ENCODE results near the gene HYKK. TPM values are rescaled to one million over a fixed set of nuclear protein-coding genes. Genes with fewer than 3 reads are reported as not detected.
"Not testable (repeated sequence)": the region's sequence is repeated elsewhere in the genome, so short reads cannot be mapped to it uniquely, and the experiment has no call there.

Gene HYKK
- total RNA-seq, 2 experiments from 2014 or later: 1.1 to 1.5 TPM

GRCh38 chr15:78508272-78508671 is 895 bp downstream of the HYKK start:
- no peaks in the 10 kb centered on the region for H3K9me3 Mint-ChIP-seq (ENCODE audit: insufficient read depth)
- H3K36me3 Mint-ChIP-seq (ENCODE audit: low read depth): no peaks in the 10 kb centered on the region
- POLR2A ChIA-PET: interaction anchor here (2.2 kb wide), 1 partner anchor 32 kb away, joined by 8 read pairs; the partner anchor contains the start of gene PSMA4
- H3K4me1 Mint-ChIP-seq (ENCODE audit: low read depth): peaks cover 22% of the 10 kb centered on the region
- H3K27me3 Mint-ChIP-seq (ENCODE audit: low read depth): peaks cover 11% of the 10 kb centered on the region
- H3K4me3 Mint-ChIP-seq: peak overlapping the region; percentile 77
- no peak overlapping the region for H3K27ac Mint-ChIP-seq
- ATAC-seq: no peak
- DNase-seq: no peak
- CTCF ChIA-PET: no interaction called here

GRCh38 chr15:78509726-78510312 is 2.4 kb downstream of the HYKK start:
- no peak overlapping the region for H3K4me3 Mint-ChIP-seq
- H3K27ac Mint-ChIP-seq: no peak overlapping the region
- POLR2A ChIA-PET: interaction anchor here (0.7 to 2.2 kb wide), 2 partner anchors 31 to 147 kb away, joined by 4 to 8 read pairs; partner anchors contain the start of gene PSMA4
- CTCF ChIA-PET: no interaction called here
- DNase-seq (no peak), ATAC-seq (no peak)
- H3K36me3 Mint-ChIP-seq (ENCODE audit: low read depth): no peaks in the 10 kb centered on the region
- no peaks in the 10 kb centered on the region for H3K9me3 Mint-ChIP-seq (ENCODE audit: insufficient read depth)
- peaks cover 22% of the 10 kb centered on the region for H3K4me1 Mint-ChIP-seq (ENCODE audit: low read depth)
- peaks cover 11% of the 10 kb centered on the region for H3K27me3 Mint-ChIP-seq (ENCODE audit: low read depth)

GRCh38 chr15:78520035-78520434 is 12.7 kb downstream of the HYKK start:
- H3K4me1 Mint-ChIP-seq (ENCODE audit: low read depth); H3K36me3 Mint-ChIP-seq (ENCODE audit: low read depth); CTCF ChIA-PET; H3K27me3 Mint-ChIP-seq (ENCODE audit: low read depth); H3K9me3 Mint-ChIP-seq (ENCODE audit: insufficient read depth); H3K27ac Mint-ChIP-seq; H3K4me3 Mint-ChIP-seq; ATAC-seq; POLR2A ChIA-PET; DNase-seq: not testable (repeated sequence)

- Mint-ChIP-seq H3K9me3 (ENCODE audit: insufficient read depth) (no peaks in the 10 kb centered on the region), H3K27me3 (ENCODE audit: low read depth) (no peaks in the 10 kb centered on the region), H3K4me3 (no peak overlapping the region), H3K27ac (no peak overlapping the region), H3K36me3 (ENCODE audit: low read depth) (no peaks in the 10 kb centered on the region), H3K4me1 (ENCODE audit: low read depth) (no peaks in the 10 kb centered on the region)
- ChIA-PET CTCF (no interaction called here), POLR2A (no interaction called here)
- no peak for ATAC-seq
- DNase-seq: no peak
Measured at GRCh38 chr15:78524230-78524629, 16.9 kb downstream of the HYKK start.

GRCh38 chr15:78527325-78527724 is 19.9 kb downstream of the HYKK start:
- no peaks in the 10 kb centered on the region for H3K27me3 Mint-ChIP-seq (ENCODE audit: low read depth)
- ATAC-seq (no peak), DNase-seq (no peak)
- no peak overlapping the region for H3K4me3 Mint-ChIP-seq
- H3K4me1 Mint-ChIP-seq (ENCODE audit: low read depth): no peaks in the 10 kb centered on the region
- ChIA-PET CTCF (interaction anchor here (1.0 kb wide), 1 partner anchor 13 kb away, joined by 3 read pairs; the partner anchor contains the start of gene PSMA4), POLR2A (no interaction called here)
- no peaks in the 10 kb centered on the region for H3K9me3 Mint-ChIP-seq (ENCODE audit: insufficient read depth)
- no peak overlapping the region for H3K27ac Mint-ChIP-seq
- no peaks in the 10 kb centered on the region for H3K36me3 Mint-ChIP-seq (ENCODE audit: low read depth)

- no peaks in the 10 kb centered on the region for H3K9me3 Mint-ChIP-seq (ENCODE audit: insufficient read depth)
- H3K4me1 Mint-ChIP-seq (ENCODE audit: low read depth): no peaks in the 10 kb centered on the region
- ATAC-seq (no peak), DNase-seq (no peak)
- ChIA-PET POLR2A (no interaction called here), CTCF (no interaction called here)
- no peaks in the 10 kb centered on the region for H3K27me3 Mint-ChIP-seq (ENCODE audit: low read depth)
- no peaks in the 10 kb centered on the region for H3K36me3 Mint-ChIP-seq (ENCODE audit: low read depth)
- H3K27ac Mint-ChIP-seq: no peak overlapping the region
- H3K4me3 Mint-ChIP-seq: no peak overlapping the region
Measured at GRCh38 chr15:78533331-78533730, 26.0 kb downstream of the HYKK start.

- H3K36me3 Mint-ChIP-seq (ENCODE audit: low read depth): peaks cover 5% of the 10 kb centered on the region
- ChIA-PET POLR2A (no interaction called here), CTCF (no interaction called here)
- H3K4me1 Mint-ChIP-seq (ENCODE audit: low read depth): peaks cover 9% of the 10 kb centered on the region
- no peak overlapping the region for H3K4me3 Mint-ChIP-seq
- no peak for DNase-seq
- no peak overlapping the region for H3K27ac Mint-ChIP-seq
- no peak for ATAC-seq
- no peaks in the 10 kb centered on the region for H3K9me3 Mint-ChIP-seq (ENCODE audit: insufficient read depth)
- H3K27me3 Mint-ChIP-seq (ENCODE audit: low read depth): no peaks in the 10 kb centered on the region
Measured at GRCh38 chr15:78536134-78536533, 28.8 kb downstream of the HYKK start.

GRCh38 chr15:78537266-78537905 is 30.0 kb downstream of the HYKK start:
- DNase-seq: no peak
- Mint-ChIP-seq H3K36me3 (ENCODE audit: low read depth) (peaks cover 15% of the 10 kb centered on the region), H3K27me3 (ENCODE audit: low read depth) (no peaks in the 10 kb centered on the region), H3K9me3 (ENCODE audit: insufficient read depth) (no peaks in the 10 kb centered on the region), H3K4me1 (ENCODE audit: low read depth) (peaks cover 19% of the 10 kb centered on the region), H3K27ac (no peak overlapping the region), H3K4me3 (no peak overlapping the region)
- no peak for ATAC-seq
- POLR2A ChIA-PET: no interaction called here
- CTCF ChIA-PET: no interaction called here

- ChIA-PET CTCF (no interaction called here), POLR2A (no interaction called here)
- Mint-ChIP-seq H3K9me3 (ENCODE audit: insufficient read depth) (no peaks in the 10 kb centered on the region), H3K4me3 (no peak overlapping the region), H3K4me1 (ENCODE audit: low read depth) (peaks cover 28% of the 10 kb centered on the region), H3K27ac (no peak overlapping the region), H3K36me3 (ENCODE audit: low read depth) (peaks cover 25% of the 10 kb centered on the region), H3K27me3 (ENCODE audit: low read depth) (no peaks in the 10 kb centered on the region)
- ATAC-seq (no peak), DNase-seq (no peak)
Measured at GRCh38 chr15:78538358-78538757, 31.0 kb downstream of the HYKK start.

- peak overlapping the region; percentile 90 for H3K4me3 Mint-ChIP-seq
Measured at GRCh38 chr15:78539464-78540140, 32.2 kb downstream of the HYKK start.

GRCh38 chr15:78540141-78540870 is 32.9 kb downstream of the HYKK start, which contains the start of gene PSMA4:
Gene PSMA4, plus strand, starts transcription at chr15:78540444. Its CDS starts 1,484 bp downstream, at chr15:78541928.
- Mint-ChIP-seq H3K4me3 (peak within 1 kb of the TSS; percentile 90), H3K27me3 (ENCODE audit: low read depth) (no peaks in the 10 kb centered on the region), H3K27ac (peak within 1 kb of the TSS; percentile 91)

More at GRCh38 chr15:78539464-78540140, 32.2 kb downstream of the HYKK start:
- not testable (repeated sequence) for ATAC-seq; DNase-seq; H3K9me3 Mint-ChIP-seq (ENCODE audit: insufficient read depth); H3K27me3 Mint-ChIP-seq (ENCODE audit: low read depth)
- CTCF ChIA-PET: interaction anchor here (0.7 to 2.0 kb wide), 10 partner anchors 9 to 274 kb away, joined by 3 to 8 read pairs (median 3); partner anchors contain the start of gene CHRNA5
- peaks cover 31% of the 10 kb centered on the region for H3K4me1 Mint-ChIP-seq (ENCODE audit: low read depth)
- peak overlapping the region; percentile 91 for H3K27ac Mint-ChIP-seq
- POLR2A ChIA-PET: interaction anchor here (0.6 to 2.5 kb wide), 15 partner anchors 9 to 334 kb away, joined by 3 to 28 read pairs (median 6); partner anchors contain the start of genes CHRNA5, DNAJA4, HYKK and IREB2
- H3K36me3 Mint-ChIP-seq (ENCODE audit: low read depth): peaks cover 33% of the 10 kb centered on the region

More at GRCh38 chr15:78540141-78540870, 32.9 kb downstream of the HYKK start, which contains the start of gene PSMA4:
- ChIA-PET POLR2A (interaction anchor here (0.6 to 2.5 kb wide), 19 partner anchors 8 to 550 kb away, joined by 3 to 28 read pairs (median 4); partner anchors contain the start of genes CHRNA5, DNAJA4, HYKK and IREB2), CTCF (interaction anchor here (0.7 to 2.0 kb wide), 11 partner anchors 8 to 275 kb away, joined by 3 to 8 read pairs (median 3); partner anchors contain the start of gene CHRNA5)
- peaks cover 37% of the 10 kb centered on the region for H3K36me3 Mint-ChIP-seq (ENCODE audit: low read depth)
- DNase-seq: peak; percentile 95
- H3K9me3 Mint-ChIP-seq (ENCODE audit: insufficient read depth): no peaks in the 10 kb centered on the region
- peaks cover 34% of the 10 kb centered on the region for H3K4me1 Mint-ChIP-seq (ENCODE audit: low read depth)
- ATAC-seq: peak; percentile 85

Data from activated CD8-positive, alpha-beta T cell treated with anti-CD3 and anti-CD28 coated beads, Interleukin-2, amount 10 ng/mL, durations not matched to agents 7 days and 5 days (primary cell).